Lower leg skin (tissue), 4 donors: Measurements from ENCODE around the gene GIPC3. TPM values are rescaled to one million over a fixed set of nuclear protein-coding genes. Genes with fewer than 3 reads are reported as not detected.

Experiments used
- DNase-seq, 2 donors: peaks; one replicate each; pipeline ENCODE4 v3.0.0-alpha.2; 2019; ENCODE audit warnings: low spot score in 2 of 2
- H3K4me3 ChIP-seq: fragments of 200-600 bp; sonication (generic); 2 replicates; pipeline ENCODE4 v1.5.1; 2017; ENCODE audit warnings: mild to moderate bottlenecking, low read depth; ENCODE audit not compliant: poor library complexity, severe bottlenecking
- POLR2A ChIP-seq, 2 donors: fragments of 450-650 bp; IDR thresholded peaks; one replicate each; pipeline ENCODE4 v1.6.1; 2016 to 2017; ENCODE audit warnings: antibody characterized with exemption in 2 of 2, mild to moderate bottlenecking in 1 of 2, moderate library complexity in 1 of 2
- WGBS, 2 donors: methylation state at CpG; one replicate each; pipeline ENCODE4 v1.1.5; 2018; 5-methylcytosine and 5-hydroxymethylcytosine counted together
- intact Hi-C: fragments of 100-400 bp; cut with DNase I; formaldehyde crosslinking; loops from one replicate; pipeline ENCODE4 v1.15.0; 2023; ENCODE audit warnings: low total_unique reads
- total RNA-seq, 4 donors: library from RNA; depleted of rRNA; stranded (reverse); fragments of >200 nt; gene quantifications; one replicate each; pipeline ENCODE4 v1.1.0, GENCODE V29; 2016
- TF ChIP-seq, protein P1 (sequence below), 3 donors: fragments of 450-650 bp; IDR thresholded peaks; one replicate each; pipeline ENCODE4 v1.5.1; 2016; ENCODE audit warnings: antibody characterized with exemption in 3 of 3, mild to moderate bottlenecking in 3 of 3, moderate library complexity in 2 of 3

Gene GIPC3
- total RNA-seq, 4 donors from 2014 or later, result 0.19 to 0.52 (median 0.25) TPM; not detected in 1

GRCh38 chr19:3603121-3603811 is 18.0 kb downstream of the GIPC3 start:
- no peak overlapping the region for H3K4me3 ChIP-seq
- intact Hi-C loops, result no loop called here
- DNase-seq, result no peak
- 60 to 71% methylated on average over 16 to 23 of the region's 23 CpGs for WGBS, 2 donors
- TF ChIP-seq, protein P1, sequence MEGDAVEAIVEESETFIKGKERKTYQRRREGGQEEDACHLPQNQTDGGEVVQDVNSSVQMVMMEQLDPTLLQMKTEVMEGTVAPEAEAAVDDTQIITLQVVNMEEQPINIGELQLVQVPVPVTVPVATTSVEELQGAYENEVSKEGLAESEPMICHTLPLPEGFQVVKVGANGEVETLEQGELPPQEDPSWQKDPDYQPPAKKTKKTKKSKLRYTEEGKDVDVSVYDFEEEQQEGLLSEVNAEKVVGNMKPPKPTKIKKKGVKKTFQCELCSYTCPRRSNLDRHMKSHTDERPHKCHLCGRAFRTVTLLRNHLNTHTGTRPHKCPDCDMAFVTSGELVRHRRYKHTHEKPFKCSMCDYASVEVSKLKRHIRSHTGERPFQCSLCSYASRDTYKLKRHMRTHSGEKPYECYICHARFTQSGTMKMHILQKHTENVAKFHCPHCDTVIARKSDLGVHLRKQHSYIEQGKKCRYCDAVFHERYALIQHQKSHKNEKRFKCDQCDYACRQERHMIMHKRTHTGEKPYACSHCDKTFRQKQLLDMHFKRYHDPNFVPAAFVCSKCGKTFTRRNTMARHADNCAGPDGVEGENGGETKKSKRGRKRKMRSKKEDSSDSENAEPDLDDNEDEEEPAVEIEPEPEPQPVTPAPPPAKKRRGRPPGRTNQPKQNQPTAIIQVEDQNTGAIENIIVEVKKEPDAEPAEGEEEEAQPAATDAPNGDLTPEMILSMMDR (IDR thresholded peaks at IDR 0.05), result no peak
- TF ChIP-seq POLR2A (IDR thresholded peaks at IDR 0.05), result no peak

GRCh38 chr19:3604227-3604986 is 19.1 kb downstream of the GIPC3 start:
- intact Hi-C loops, result no loop called here
- 80 to 84% methylated on average over 24 to 27 of the region's 27 CpGs for WGBS, 2 donors
- DNase-seq, result no peak
- TF ChIP-seq POLR2A (IDR thresholded peaks at IDR 0.05), result no peak
- TF ChIP-seq, protein P1 (IDR thresholded peaks at IDR 0.05), result no peak
- no peak overlapping the region for H3K4me3 ChIP-seq

DNA sequence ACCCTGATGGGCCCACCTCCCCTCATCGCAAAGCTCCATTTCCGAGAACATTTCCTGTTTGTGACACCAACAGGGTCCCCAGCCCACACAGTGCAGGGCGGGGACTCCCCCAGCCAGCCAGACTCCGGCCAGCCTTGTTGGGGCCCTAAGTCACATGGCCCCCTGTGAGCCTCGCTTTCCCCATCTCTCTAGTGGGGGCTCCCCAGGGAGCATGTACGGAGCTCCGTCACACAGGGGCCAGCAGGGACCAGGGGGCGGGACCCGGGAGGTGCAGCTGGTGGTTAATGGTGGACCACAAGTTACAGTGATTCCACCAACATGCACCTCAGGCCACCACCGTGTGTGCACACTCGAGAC is 19.7 kb downstream of the GIPC3 start:
- H3K4me3 ChIP-seq, result no peak overlapping the region
- 49 to 59% methylated on average over 10 to 11 of the region's 11 CpGs for WGBS, 2 donors
- DNase-seq, result no peak
- intact Hi-C loops, result no loop called here
- no peak for TF ChIP-seq POLR2A (IDR thresholded peaks at IDR 0.05)
- TF ChIP-seq, protein P1 (IDR thresholded peaks at IDR 0.05), result no peak

DNA sequence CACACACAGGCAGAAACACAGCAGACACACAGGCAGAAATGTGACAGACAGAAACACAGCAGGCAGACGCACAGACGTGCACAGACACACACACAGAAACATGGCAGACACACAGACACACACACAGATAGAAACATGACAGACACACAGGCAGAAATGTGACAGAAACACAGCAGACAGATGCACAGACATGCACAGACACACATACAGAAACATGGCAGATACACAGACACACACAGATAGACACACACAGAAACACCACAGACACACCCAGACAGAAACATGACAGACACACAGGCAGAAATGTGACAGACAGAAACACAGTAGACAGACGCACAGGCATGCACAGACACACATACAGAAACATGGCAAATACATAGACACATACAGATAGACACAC is 20.1 kb downstream of the GIPC3 start:
- no peak overlapping the region for H3K4me3 ChIP-seq
- TF ChIP-seq, protein P1 (IDR thresholded peaks at IDR 0.05), result peak in 1 of 3 donors; percentile 21
- TF ChIP-seq POLR2A (IDR thresholded peaks at IDR 0.05), result no peak
- DNase-seq, result no peak
- intact Hi-C loops, result no loop called here
- 67 to 69% methylated on average over 3 of the region's 3 CpGs for WGBS, 2 donors

GRCh38 chr19:3605770-3606169 is 20.5 kb downstream of the GIPC3 start:
- H3K4me3 ChIP-seq, result peak overlapping the region; percentile 24
- DNase-seq, result no peak
- TF ChIP-seq, protein P1 (IDR thresholded peaks at IDR 0.05), result no peak
- no peak for TF ChIP-seq POLR2A (IDR thresholded peaks at IDR 0.05)
- 32 to 39% methylated on average over 5 of the region's 5 CpGs for WGBS, 2 donors
- intact Hi-C loops, result no loop called here
